Activated CD8-positive, alpha-beta memory T cell treated with anti-CD3 and anti-CD28 coated beads for 24 hours (primary cell): ENCODE data around the gene PCDHGB3.
A peak's percentile ranks its signal among the peaks of the same experiment; 100 is the strongest.
"Not testable (repeated sequence)": the region's sequence is repeated elsewhere in the genome, so short reads cannot be mapped to it uniquely, and the experiment has no call there.

Experiments
- DNase-seq: peaks from one replicate; pipeline ENCODE4 v3.0.0-alpha.2; 2020

The PCDHGB3 gene

DNA sequence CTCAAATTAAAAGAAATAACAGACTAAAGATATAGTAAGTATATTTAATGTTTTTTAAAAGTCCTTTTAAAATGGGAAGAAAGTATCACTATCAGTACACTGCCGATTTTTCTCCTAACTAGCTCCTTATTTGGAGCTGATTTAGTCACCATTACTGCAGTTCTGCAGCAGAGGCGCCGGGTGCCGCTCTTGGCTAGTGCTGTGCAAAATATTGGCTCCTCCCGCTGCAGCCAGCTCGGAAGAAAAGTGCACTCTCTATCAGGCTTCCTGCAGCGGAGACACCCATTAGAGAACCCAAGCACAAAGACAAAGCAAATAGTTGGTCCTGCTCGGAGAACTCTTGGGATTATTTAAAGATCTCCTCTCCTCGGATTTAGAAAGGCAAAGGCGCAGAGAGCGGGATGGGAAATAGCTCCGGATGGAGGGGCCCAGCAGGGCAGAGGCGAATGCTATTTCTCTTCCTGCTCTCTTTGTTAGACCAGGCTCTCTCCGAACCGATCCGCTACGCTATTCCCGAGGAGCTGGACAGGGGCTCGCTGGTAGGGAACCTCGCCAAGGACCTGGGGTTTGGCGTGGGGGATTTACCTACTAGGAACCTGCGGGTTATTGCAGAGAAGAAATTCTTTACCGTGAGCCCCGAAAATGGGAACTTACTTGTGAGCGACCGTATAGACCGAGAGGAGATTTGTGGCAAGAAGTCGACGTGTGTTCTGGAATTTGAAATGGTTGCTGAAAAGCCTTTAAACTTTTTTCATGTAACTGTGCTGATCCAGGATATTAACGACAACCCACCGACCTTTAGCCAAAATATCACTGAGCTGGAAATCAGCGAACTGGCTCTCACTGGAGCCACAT lies at the start of gene PCDHGB3:
Gene PCDHGB3 (plus strand): TSS at position 249 of the 855 bp plus-strand sequence. CDS start 153 bp downstream, at position 402.
- DNase-seq: peak; percentile 55

DNA sequence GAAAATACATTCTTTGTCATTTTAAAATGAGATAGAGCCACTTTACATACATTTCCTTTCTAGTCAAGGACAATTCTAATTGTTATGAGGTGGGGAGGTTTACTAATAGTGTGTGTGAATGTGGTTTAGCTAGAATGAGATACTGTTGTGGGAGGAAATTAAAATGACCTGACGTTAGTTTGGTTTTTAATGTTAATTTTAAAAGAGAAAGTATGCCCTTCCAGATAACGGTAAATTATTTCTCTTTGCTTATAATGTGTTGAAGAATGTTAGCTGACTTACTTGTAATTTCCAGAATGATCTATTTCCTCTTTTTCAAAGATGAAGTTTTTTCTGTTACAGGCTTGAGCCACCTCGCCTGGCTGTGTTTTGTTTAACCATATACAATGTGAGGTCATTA lies 47.8 kb upstream of the PCDHGB3 start:
- DNase-seq: no peak

DNA sequence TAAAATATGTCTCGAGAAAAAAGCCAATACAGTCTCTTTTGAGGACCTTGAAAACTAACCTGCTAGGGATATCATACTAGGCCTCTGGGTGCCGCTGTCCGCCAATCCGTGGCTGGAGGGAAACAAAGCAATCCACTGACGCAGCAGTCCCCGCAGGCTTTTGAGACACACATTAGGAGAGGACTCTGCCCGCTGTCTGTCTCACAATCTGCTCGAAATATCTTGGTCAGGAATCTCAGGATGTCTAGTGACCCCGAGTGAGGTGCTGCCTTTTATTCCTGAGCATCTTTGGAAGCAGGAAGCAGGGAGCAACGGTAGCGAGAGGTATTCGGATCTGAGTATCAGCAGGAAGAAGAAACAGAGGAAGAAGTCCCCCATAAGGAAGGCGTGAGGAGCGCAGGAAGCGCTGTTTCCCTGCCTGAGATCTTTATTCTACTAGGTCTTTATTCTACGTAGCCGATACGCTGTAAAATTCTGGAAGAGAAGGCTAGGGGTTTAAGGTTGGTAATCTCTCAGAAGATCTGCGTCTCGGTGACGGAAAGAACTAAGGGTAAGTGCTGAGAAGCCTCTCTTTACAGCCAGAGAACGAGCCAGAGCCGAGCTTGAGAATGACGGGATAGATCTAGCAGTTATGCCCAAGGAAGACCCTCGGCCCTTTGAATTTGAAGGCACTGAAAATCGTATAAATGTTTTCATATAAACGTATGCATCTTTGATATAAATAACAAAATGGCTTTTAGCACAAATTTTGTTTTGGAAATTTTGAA lies 43.8 kb upstream of the PCDHGB3 start:
- DNase-seq: peak; percentile 80

DNA sequence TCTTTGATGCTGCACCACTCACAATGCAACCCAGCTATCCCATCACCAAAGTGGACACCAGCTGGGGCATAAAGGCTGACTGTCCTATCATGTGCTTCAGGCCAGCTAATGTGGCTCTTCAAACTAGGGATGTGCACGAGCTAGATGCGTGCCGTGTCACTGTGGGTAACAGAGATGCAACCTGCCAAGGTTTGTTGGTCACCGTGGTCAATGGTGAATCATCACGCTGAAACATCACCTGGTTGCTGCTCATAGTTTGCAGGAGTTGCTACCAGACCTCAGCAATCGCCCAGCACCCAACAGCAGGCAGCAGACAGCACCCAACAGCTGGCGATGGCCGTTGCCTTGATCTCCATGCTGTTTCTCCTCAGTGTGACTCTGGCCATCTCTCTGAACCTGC lies 41.8 kb upstream of the PCDHGB3 start:
- DNase-seq: no peak

DNA sequence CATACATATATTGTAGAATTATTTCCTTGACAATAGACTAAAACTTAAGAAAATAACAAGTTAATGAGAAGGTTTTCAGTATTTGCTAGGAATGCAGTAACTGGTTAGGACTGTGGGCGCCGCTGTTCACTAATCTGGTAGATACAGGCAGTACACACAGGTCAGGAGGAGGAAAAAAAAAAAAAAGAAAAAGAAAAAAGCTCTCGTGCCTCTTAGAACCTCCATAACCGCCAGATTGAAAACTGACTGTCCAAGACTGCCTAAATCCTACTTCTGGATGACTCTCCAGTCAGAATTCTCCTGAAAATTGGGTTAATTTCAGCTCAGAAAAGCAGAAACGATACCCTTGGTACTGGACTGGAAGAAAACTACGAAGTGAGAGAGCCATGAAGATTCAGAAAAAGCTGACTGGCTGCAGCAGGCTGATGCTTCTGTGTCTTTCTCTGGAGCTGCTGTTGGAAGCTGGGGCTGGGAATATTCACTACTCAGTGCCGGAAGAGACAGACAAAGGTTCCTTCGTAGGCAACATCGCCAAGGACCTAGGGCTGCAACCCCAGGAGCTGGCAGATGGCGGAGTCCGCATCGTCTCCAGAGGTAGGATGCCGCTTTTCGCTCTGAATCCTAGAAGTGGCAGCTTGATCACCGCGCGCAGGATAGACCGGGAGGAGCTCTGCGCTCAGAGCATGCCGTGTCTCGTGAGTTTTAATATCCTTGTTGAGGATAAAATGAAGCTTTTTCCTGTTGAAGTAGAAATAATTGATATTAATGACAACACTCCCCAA lies 39.6 kb upstream of the PCDHGB3 start, which contains the start of gene PCDHGA1:
Gene PCDHGA1 (plus strand): TSS at position 216 of the 782 bp plus-strand sequence.
- no peak for DNase-seq

DNA sequence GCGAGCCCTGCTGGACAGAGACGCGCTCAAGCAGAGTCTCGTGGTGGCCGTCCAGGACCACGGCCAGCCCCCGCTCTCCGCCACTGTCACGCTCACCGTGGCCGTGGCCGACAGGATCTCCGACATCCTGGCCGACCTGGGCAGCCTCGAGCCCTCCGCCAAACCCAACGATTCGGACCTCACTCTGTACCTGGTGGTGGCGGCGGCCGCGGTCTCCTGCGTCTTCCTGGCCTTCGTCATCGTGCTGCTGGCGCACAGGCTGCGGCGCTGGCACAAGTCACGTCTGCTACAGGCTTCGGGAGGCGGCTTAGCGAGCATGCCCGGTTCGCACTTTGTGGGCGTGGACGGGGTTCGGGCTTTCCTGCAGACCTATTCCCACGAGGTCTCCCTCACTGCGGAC lies 37.5 kb upstream of the PCDHGB3 start:
- not testable (repeated sequence) for DNase-seq

DNA sequence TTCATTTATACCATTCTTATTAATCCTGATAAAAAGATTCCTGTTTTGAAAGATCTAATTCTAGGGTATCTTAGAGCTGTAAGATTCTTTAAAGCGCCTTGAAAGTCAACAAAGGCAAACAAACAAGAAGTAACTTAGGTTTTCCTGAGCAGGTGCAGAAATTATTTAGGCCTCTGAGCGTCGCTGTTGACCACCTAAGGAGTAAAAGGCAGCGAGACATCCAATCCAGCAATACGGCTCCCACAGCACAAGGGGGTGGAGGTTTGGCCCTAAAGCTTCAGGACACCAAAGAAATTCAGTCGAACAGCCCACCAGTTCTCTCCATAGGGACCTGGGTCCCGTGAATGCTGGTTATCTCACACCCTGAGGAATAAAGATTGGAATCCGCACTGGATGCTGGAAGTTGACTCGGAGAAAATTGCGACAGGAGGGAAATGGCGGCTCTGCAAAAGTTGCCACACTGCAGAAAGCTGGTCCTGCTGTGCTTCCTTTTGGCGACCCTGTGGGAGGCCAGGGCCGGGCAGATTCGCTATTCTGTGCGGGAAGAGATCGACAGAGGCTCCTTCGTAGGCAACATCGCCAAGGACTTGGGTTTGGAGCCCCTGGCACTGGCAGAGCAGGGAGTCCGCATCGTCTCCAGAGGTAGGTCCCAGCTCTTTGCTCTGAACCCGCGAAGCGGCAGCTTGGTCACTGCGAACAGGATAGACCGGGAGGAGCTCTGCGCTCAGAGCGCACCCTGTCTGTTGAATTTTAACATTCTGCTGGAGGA lies 31.3 kb upstream of the PCDHGB3 start, which contains the start of gene PCDHGA2:
Gene PCDHGA2 (plus strand): TSS at position 223 of the 769 bp plus-strand sequence.
- DNase-seq: no peak

DNA sequence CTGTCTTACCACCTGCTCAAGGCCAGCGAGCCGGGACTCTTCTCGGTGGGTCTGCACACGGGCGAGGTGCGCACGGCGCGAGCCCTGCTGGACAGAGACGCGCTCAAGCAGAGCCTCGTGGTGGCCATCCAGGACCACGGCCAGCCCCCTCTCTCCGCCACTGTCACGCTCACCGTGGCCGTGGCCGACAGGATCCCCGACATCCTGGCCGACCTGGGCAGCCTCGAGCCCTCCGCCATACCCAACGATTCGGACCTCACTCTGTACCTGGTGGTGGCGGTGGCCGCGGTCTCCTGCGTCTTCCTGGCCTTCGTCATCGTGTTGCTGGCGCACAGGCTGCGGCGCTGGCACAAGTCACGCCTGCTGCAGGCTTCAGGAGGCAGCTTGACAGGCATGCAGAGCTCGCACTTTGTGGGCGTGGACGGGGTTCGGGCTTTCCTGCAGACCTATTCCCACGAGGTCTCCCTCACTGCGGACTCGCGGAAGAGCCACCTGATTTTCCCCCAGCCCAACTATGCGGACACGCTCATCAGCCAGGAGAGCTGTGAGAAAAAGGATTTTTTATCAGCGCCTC lies 29.2 kb upstream of the PCDHGB3 start:
- not testable (repeated sequence) for DNase-seq

DNA sequence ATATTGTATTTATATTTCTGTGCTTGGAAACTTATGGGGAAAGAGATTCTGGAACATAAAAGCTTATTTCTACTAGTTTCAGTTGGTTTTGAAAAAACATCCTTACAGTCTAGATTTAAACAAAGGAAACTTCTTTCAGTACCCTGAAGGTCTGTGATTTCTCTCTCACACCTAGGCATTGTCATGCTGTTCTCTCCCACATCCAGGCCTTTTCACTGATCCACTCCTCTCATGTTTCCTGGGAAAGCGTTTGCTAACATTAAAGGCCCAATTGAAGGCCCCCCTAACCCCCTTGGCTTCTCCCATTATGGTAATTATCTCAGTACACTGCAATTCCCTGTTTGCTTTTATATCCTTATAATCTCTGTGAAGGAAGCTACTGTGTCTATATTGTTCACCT lies 27.3 kb upstream of the PCDHGB3 start:
- no peak for DNase-seq

DNA sequence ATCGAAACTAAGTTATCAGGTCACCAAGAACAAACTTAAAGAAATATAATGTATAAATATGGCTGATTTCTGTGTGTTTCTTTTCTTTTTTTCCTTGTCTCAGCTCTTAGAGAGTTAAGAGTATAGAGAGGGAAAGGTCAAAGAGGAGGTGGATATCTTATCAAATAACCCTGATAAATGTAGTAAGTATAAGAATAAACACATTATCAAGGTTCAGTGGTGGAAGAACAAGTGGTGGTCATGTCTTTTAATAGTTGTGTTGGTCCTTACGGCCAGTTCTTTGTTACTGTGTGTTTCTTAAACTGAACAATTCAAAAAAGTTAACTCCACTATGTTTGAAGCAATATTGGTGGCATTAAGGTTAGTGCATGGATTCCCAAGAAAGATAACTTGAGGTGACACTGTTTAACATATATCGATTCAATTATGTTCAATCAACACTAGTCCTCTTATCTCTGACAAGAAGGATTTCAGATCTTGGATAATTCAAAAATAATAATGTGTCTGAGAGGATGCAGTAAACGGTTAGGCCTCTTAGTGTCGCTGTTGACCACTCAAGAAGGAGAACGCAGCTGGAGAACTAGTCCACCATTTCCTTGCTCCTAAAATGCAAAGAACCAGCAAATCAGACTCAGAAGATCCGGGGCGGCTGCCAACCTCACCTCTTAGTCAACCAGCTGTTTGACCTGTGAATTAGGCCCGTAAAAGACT lies 26.6 kb upstream of the PCDHGB3 start, which contains the start of gene PCDHGA3:
Gene PCDHGA3 (plus strand): TSS at position 588 of the 711 bp plus-strand sequence. CDS start 205 bp downstream, outside the sequence.
- DNase-seq: no peak

GRCh38 chr5:141343953-141344463 lies 26.0 kb upstream of the PCDHGB3 start:
- no peak for DNase-seq

GRCh38 chr5:141345327-141345726 lies 24.7 kb upstream of the PCDHGB3 start:
- DNase-seq: no peak

GRCh38 chr5:141346017-141346416 lies 24.0 kb upstream of the PCDHGB3 start:
- not testable (repeated sequence) for DNase-seq

GRCh38 chr5:141349917-141350619 lies 20.0 kb upstream of the PCDHGB3 start, which contains the start of gene PCDHGB1:
Gene PCDHGB1 (plus strand): TSS chr5:141350099. CDS start chr5:141350261, 162 bp downstream.
- no peak for DNase-seq

DNA sequence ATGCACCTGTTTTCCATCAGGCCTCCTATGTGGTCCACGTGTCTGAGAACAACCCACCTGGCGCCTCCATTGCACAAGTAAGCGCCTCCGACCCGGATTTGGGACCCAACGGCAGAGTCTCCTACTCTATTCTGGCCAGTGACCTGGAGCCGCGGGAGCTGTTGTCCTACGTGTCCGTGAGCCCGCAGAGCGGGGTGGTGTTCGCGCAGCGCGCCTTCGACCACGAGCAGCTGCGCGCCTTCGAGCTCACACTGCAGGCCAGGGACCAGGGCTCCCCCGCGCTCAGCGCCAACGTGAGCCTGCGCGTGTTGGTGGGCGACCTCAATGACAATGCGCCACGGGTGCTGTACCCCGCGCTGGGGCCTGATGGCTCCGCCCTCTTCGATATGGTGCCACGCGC lies 18.5 kb upstream of the PCDHGB3 start:
- DNase-seq: no peak

DNA sequence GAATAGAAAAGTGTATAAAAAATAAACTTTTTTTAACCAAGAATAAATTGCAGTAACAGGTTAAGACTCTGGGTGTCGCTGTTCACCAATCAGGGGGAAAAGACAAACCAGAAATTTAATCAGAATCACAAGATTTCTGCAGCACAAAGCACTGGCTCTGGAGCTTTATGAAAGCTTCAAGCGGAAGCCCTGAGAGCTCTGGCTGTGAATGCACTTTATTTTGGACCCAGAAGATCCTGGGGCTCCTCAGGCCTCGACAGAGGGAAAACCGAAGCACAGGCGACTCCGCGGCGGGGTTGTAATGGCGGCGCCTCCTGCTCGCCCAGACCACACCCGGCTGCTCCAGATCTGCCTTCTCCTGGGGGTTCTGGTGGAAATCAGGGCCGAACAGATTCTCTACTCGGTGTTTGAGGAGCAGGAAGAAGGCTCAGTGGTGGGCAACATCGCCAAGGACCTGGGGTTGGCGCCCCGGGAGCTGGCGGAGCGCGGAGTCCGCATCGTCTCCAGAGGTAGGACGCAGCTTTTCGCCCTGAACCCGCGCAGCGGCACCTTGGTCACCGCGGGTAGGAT lies 15.1 kb upstream of the PCDHGB3 start, which contains the start of gene PCDHGA4:
Gene PCDHGA4 (plus strand): TSS at position 122 of the 570 bp plus-strand sequence. CDS start 87 bp downstream, at position 209.
- no peak for DNase-seq

GRCh38 chr5:141355641-141356040 lies 14.4 kb upstream of the PCDHGB3 start:
- DNase-seq: no peak

GRCh38 chr5:141356133-141356532 lies 13.9 kb upstream of the PCDHGB3 start:
- no peak for DNase-seq

DNA sequence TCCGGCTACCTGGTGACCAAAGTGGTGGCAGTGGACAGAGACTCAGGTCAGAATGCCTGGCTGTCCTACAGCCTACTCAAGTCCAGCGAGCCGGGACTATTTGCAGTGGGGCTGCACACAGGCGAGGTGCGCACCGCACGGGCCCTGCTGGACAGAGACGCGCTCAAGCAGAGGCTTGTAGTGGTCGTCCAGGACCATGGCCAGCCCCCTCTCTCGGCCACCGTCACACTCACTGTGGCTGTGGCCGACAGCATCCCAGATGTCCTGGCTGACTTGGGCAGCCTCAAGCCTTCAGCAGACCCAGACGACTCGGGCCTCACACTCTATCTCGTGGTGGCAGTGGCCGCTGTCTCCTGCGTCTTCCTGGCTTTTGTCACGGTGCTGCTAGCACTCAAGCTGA lies 13.1 kb upstream of the PCDHGB3 start:
- DNase-seq: no peak
